ENCODE measurements around the gene CEMIP.

DNA sequence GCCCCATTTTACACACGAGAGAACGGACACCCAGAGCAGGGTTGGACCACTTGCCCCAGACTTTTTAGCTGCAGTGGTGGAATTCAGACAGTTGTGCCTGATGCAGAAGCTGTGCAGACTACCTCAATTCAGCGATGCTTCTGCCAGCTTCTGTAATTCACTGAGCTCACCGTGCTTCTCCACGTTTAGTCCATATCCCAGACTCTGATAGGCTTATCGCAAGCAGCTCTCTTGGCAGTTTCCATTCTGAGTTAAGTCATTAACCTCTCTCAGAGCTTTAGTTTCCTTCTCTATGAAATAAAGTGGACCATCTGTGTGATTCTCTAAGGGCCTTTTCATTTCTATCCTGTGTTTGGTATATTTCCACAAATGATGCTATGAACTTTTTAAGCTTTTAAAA lies 47.0 kb upstream of the CEMIP start:
- TF ChIP-seq, protein P1, sequence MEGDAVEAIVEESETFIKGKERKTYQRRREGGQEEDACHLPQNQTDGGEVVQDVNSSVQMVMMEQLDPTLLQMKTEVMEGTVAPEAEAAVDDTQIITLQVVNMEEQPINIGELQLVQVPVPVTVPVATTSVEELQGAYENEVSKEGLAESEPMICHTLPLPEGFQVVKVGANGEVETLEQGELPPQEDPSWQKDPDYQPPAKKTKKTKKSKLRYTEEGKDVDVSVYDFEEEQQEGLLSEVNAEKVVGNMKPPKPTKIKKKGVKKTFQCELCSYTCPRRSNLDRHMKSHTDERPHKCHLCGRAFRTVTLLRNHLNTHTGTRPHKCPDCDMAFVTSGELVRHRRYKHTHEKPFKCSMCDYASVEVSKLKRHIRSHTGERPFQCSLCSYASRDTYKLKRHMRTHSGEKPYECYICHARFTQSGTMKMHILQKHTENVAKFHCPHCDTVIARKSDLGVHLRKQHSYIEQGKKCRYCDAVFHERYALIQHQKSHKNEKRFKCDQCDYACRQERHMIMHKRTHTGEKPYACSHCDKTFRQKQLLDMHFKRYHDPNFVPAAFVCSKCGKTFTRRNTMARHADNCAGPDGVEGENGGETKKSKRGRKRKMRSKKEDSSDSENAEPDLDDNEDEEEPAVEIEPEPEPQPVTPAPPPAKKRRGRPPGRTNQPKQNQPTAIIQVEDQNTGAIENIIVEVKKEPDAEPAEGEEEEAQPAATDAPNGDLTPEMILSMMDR (IDR thresholded peaks at IDR 0.05) = no peak
- TF ChIP-seq POLR2A (IDR thresholded peaks at IDR 0.05) = no peak
